AG09319 (cell line): Measurements from ENCODE around the gene ADAMTSL1.

Experiments
- DNase-seq: peaks from one replicate; pipeline ENCODE4 v3.0.0-alpha.2; 2010; ENCODE audit warnings: low read depth; ENCODE audit errors: extremely low read depth
- TF ChIP-seq, protein P1 (sequence below): IDR thresholded peaks from 2 replicates; pipeline ENCODE4 v1.5.1; 2011; ENCODE audit warnings: low read depth, mild to moderate bottlenecking, inconsistent platforms, low read length, moderate library complexity

Gene ADAMTSL1

DNA sequence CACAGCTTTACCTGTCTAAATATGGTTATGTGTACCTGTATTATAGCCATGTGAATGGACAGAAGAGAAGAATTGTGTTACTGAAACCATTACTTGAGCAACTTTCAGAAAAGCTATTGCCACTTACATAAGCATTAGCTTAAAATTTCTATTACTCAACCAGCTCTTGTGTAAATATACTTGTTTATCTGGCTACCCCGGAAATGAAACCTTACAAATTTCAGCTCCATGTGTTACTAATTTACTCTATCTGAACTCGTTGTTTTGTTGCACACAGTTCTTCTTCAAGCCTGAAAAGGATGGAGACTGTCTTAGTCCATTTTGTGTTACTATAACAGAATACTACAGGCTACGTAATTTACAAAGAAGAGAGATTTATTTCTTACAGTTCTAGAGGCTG, 22.5 kb upstream of the ADAMTSL1 start:
- TF ChIP-seq, protein P1, sequence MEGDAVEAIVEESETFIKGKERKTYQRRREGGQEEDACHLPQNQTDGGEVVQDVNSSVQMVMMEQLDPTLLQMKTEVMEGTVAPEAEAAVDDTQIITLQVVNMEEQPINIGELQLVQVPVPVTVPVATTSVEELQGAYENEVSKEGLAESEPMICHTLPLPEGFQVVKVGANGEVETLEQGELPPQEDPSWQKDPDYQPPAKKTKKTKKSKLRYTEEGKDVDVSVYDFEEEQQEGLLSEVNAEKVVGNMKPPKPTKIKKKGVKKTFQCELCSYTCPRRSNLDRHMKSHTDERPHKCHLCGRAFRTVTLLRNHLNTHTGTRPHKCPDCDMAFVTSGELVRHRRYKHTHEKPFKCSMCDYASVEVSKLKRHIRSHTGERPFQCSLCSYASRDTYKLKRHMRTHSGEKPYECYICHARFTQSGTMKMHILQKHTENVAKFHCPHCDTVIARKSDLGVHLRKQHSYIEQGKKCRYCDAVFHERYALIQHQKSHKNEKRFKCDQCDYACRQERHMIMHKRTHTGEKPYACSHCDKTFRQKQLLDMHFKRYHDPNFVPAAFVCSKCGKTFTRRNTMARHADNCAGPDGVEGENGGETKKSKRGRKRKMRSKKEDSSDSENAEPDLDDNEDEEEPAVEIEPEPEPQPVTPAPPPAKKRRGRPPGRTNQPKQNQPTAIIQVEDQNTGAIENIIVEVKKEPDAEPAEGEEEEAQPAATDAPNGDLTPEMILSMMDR, result no peak

GRCh38 chr9:18452276-18452675, 21.7 kb upstream of the ADAMTSL1 start:
- no peak for DNase-seq
- TF ChIP-seq, protein P1, result no peak

More for the DNA sequence above, 22.5 kb upstream of the ADAMTSL1 start:
- no peak for DNase-seq

GRCh38 chr9:18456624-18457237, 17.2 kb upstream of the ADAMTSL1 start:
- DNase-seq, result no peak
- TF ChIP-seq, protein P1, result no peak

GRCh38 chr9:18457510-18457909, 16.4 kb upstream of the ADAMTSL1 start:
- TF ChIP-seq, protein P1, result no peak
- DNase-seq, result no peak

DNA sequence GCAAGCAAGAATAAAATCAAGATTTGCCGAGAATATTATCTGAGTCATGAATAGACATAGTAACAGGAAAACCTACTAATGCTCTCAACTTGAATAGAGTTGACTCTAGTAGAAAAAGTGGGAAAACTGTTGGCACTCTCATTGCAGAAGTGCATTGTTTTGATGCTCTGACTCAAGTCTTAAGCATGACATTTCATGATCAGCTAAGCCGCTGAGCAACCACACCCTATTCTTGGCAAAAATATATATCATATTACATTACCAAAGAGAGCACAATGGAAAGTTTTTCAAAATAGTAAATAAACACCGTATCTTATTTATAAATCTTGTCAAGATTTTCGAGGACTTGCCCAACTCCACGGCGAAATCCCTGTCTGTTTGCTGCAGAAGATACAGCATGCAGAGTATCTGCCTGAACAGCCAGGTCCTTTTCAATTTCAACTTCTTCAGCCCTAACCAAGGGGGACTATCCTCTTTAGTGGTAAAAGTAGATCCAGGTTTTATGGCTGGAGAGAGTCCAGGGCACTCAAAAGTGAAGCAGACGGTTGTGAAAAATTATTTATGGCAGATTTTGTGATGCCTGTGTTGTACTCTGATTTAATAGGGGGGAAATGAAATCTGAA, 13.9 kb upstream of the ADAMTSL1 start:
- TF ChIP-seq, protein P1, result no peak
- peak; percentile 88 for DNase-seq

- TF ChIP-seq, protein P1, result no peak
- DNase-seq, result no peak
Observed at GRCh38 chr9:18461496-18461895, 12.5 kb upstream of the ADAMTSL1 start.

DNA sequence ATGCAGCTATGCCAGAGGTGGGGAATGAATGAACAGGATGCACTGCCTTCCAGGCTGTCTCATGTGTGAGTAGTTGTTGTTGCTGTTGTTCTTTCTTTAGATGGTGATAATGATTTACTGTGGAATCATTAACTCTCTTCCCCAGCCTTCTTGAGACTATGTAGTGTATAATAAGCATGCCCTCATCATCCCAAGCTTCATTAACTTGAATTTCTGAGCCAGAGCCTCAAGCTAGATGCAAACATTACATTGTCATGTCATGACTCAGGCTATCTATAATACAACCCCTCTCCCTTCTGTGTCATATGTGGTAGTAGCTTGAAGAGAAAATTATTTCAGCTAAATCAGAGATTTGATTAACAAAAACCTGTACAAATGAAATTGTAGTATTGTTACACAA, 10.0 kb upstream of the ADAMTSL1 start:
- TF ChIP-seq, protein P1, result no peak

More for the DNA sequence above, 10.0 kb upstream of the ADAMTSL1 start:
- DNase-seq, result no peak
